ENCODE data around the gene ERGIC1. TPM values are rescaled to one million over a fixed set of nuclear protein-coding genes. Genes with fewer than 3 reads are reported as not detected.

Gene ERGIC1
- polyA plus RNA-seq, 1 experiment: 137 TPM

GRCh38 chr5:172832383-172833315 is 1.4 kb upstream of the ERGIC1 start:
- DNase-seq (ENCODE audit: low read depth, low spot score): no peak
- no peak for TF ChIP-seq CTCF (IDR thresholded peaks at IDR 0.05; ENCODE audit: low read depth, low read length)
- CTCF ChIA-PET: interaction anchor here (2.6 kb wide), 1 partner anchor 61 kb away, joined by 9 read pairs; the partner anchor contains the start of gene DUSP1
- POLR2A ChIA-PET: interaction anchor here (0.7 kb wide), 1 partner anchor 61 kb away, joined by 4 read pairs; the partner anchor contains the start of gene DUSP1
- Histone ChIP-seq H3K27ac (ENCODE audit: low read depth, low read length) (no peak overlapping the region), H3K27me3 (ENCODE audit: control insufficient read depth, insufficient read depth, low read length) (no peaks in the 10 kb centered on the region), H3K4me3 (ENCODE audit: low read depth, low read length) (no peak overlapping the region), H3K9me3 (ENCODE audit: control insufficient read depth, insufficient read depth, low read length) (no peaks in the 10 kb centered on the region)

- ChIA-PET CTCF (no interaction called here), POLR2A (no interaction called here)
- H3K4me3 ChIP-seq (ENCODE audit: low read depth, low read length): no peak overlapping the region
- no peak for TF ChIP-seq CTCF (IDR thresholded peaks at IDR 0.05; ENCODE audit: low read depth, low read length)
- H3K27ac ChIP-seq (ENCODE audit: low read depth, low read length): peak overlapping the region; percentile 65
- no peaks in the 10 kb centered on the region for H3K27me3 ChIP-seq (ENCODE audit: control insufficient read depth, insufficient read depth, low read length)
- DNase-seq (ENCODE audit: low read depth, low spot score): no peak
- H3K9me3 ChIP-seq (ENCODE audit: control insufficient read depth, insufficient read depth, low read length): no peaks in the 10 kb centered on the region
Measured at GRCh38 chr5:172833372-172833685, 722 bp upstream of the ERGIC1 start.

GRCh38 chr5:172834415-172835289 is 601 bp downstream of the ERGIC1 start:
- ChIA-PET POLR2A (interaction anchor here (0.7 to 1.6 kb wide), 3 partner anchors 45 to 64 kb away, joined by 5 to 10 read pairs (median 6); no protein-coding TSS in a partner anchor), CTCF (interaction anchor here (2.9 kb wide), 1 partner anchor 120 kb away, joined by 9 read pairs; no protein-coding TSS in a partner anchor)
- H3K9me3 ChIP-seq (ENCODE audit: control insufficient read depth, insufficient read depth, low read length): no peaks in the 10 kb centered on the region
- no peaks in the 10 kb centered on the region for H3K27me3 ChIP-seq (ENCODE audit: control insufficient read depth, insufficient read depth, low read length)
- peak overlapping the region; percentile 11 for H3K27ac ChIP-seq (ENCODE audit: low read depth, low read length)
- TF ChIP-seq CTCF (IDR thresholded peaks at IDR 0.05; ENCODE audit: low read depth, low read length): no peak
- peak overlapping the region; percentile 84 for H3K4me3 ChIP-seq (ENCODE audit: low read depth, low read length)
- DNase-seq (ENCODE audit: low read depth, low spot score): no peak

- ChIA-PET CTCF (interaction anchor here (1.1 to 2.9 kb wide), 2 partner anchors 119 to 121 kb away, joined by 3 to 9 read pairs; no protein-coding TSS in a partner anchor), POLR2A (interaction anchor here (0.6 to 1.6 kb wide), 3 partner anchors 64 to 65 kb away, joined by 3 to 6 read pairs (median 5); no protein-coding TSS in a partner anchor)
Measured at GRCh38 chr5:172835290-172835993, 1.4 kb downstream of the ERGIC1 start.

More at GRCh38 chr5:172835290-172835993, 1.4 kb downstream of the ERGIC1 start:
- H3K27ac ChIP-seq (ENCODE audit: low read depth, low read length): no peak overlapping the region
- H3K4me3 ChIP-seq (ENCODE audit: low read depth, low read length): peak overlapping the region; percentile 84
- H3K9me3 ChIP-seq (ENCODE audit: control insufficient read depth, insufficient read depth, low read length): no peaks in the 10 kb centered on the region
- TF ChIP-seq CTCF (IDR thresholded peaks at IDR 0.05; ENCODE audit: low read depth, low read length): no peak
- DNase-seq (ENCODE audit: low read depth, low spot score): no peak
- no peaks in the 10 kb centered on the region for H3K27me3 ChIP-seq (ENCODE audit: control insufficient read depth, insufficient read depth, low read length)

All from AG04450 (cell line).